Epidermal melanocyte (primary cell): Measurements from ENCODE around the gene SLC26A9.

Source experiments
- DNase-seq: peaks from one replicate; pipeline ENCODE4 v3.0.0; 2011; ENCODE audit warnings: low spot score; ENCODE audit not compliant: insufficient read length

Gene SLC26A9

DNA sequence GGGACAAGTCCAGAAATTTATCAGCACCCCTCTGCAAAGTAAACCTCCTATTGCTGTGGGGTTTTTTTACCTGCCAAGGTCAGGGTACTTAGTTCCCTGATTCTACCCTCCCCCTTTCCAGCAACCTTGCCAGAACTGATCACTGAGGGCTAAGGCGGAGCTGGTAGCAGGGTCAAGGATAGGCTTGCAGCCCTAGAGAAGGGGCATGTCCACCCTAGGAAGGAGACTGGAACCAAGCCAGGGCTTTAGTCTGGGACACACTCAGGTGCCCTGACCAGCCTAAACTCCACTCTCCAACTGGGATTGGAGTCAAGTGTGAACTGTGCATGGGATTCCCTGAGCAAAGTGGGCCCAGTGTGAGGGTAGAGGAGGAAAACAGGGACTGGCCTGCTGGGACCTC lies 6.5 kb upstream of the SLC26A9 start:
- DNase-seq = no peak

DNA sequence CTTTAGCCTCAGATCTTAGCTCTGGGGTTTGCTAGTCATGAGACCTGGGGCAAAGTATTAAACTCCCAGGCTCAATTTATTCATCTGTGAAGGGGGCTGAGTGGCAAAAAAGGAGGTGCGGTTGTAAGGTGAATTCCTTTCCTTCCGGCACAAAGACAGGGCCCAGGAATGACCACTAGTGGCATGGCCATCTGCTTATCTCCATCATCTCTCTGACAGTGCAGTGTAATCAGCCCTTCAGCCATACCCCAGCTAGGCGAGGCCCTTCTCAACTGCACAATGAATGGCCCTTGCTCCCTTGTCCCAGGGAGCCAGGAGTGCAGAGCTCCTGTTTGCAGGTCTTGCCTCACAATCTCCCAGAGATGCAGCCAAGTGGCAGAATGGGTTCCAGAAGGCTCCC lies 5.6 kb upstream of the SLC26A9 start:
- no peak for DNase-seq

DNA sequence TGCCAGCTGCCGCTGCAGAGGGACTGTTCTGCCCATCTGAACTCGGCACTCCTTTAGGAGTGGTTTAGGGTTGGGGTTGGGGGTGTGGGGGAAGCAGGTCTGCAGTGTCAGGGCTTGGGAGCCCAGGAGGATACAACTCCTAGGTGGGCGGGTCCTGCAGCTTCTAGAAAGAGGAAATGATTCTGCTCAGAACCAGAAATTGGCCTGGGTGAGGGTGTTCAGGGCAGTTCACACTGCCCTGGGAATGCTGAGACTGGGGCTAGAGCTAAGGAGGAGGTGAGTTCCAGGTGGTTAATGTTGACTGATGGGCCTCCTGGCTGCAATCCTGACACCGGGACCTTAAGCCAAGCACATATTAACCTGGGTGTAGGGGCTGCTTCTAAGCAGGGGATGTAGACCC lies 4.8 kb upstream of the SLC26A9 start:
- no peak for DNase-seq

DNA sequence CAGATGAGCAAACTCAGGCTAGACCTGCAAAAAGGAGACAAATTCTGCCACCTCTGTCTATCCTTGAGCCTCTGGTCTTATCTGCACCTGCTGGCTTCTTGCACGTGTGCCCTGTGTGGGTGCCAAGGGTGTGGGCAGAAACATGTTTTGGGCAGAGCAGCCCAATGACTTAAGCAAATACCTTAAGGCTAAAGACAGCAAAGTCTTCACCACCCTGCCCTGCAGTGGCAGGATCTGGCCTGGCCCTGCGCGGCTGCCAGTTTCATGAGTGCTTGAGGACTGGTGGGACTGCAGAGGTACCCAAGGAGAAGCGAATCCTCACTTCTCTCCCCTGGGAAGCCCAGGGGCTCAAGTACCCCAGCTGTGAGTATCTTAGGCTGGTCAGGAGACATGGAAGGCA lies 3.8 kb upstream of the SLC26A9 start:
- no peak for DNase-seq

DNA sequence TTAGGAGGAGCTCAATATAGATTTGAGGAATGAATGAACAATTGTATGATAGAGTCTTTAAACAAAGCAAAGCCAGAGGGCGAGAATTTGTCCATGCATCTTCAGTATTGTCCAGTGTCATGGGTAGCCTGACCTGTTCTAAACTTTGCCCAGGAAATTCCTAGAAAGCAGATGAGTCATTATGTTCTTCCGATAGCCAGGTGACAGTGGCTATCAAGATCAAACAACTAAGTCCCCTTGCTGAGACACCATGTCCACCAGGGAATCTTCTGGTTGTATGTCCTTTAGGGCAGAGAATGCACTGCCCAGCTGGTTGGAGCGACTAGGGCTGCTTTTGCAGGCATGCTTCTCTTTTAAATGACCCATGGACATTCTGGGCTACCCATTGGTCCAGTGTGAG lies 1.8 kb upstream of the SLC26A9 start:
- DNase-seq = no peak

DNA sequence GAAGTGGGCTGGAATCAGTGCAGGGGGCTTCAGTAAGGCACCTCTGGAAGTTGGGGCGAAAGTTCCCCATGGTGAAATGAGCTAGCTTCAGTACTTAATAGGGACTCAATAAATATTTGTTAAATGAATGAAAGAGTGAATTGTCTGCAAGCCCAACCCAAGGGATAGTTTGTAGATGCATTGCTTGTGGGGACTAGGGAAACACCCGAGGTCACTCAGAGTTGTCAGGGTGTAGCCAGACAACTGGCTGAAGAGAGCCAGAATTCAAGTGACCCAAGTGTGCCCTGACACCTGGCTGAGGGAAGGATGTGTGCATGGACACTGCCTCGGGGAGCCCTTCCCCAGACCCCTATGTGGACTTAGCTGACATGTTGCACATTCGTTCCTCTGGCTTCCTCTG lies 1.3 kb upstream of the SLC26A9 start:
- DNase-seq = no peak

DNA sequence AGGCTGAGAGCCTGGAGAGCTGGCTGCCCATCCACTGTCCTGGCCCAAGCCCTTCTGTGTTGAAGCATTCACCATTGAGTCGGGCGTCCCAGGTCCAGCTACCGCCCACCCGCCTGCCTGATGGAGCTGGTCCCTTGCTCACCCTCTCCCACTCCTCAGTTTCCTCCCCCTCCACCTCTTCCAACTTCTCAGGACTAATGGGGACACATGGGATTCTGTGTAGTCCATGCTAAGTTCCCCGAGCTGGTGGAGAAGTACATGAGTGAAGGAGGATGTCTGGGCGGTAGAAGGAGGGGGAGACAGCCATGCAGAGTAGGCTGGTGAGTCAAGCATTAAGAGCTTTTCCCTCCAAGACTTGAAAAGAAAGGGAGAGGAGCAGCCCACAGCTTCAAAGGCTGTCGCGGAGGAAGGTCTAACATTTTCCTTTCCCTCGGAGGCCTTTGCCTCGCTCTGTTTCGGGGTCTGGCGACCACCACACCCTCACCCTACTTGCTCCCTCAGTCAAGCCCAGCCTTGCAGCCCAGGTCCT lies 561 bp downstream of the SLC26A9 start:
- no peak for DNase-seq

DNA sequence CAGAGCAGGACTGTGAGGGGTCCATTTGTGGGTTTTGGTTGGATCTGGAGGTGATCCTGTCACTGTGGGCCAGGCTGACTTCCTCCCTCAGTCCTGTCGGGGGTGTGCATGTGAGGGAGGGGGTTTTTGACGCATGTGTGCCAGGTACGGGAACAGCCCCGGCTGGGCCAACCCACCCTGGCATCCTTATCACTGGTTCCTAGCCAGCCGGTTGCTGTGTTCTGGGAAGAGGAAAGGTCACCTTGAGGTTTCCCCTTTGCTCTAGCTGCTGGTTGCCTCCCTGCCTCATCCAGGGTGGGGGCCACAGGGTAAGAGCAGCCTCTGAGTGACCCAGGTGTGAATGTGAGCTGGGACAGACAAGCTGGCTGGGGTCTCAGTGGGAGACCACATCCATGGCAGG lies 2.5 kb downstream of the SLC26A9 start:
- no peak for DNase-seq

DNA sequence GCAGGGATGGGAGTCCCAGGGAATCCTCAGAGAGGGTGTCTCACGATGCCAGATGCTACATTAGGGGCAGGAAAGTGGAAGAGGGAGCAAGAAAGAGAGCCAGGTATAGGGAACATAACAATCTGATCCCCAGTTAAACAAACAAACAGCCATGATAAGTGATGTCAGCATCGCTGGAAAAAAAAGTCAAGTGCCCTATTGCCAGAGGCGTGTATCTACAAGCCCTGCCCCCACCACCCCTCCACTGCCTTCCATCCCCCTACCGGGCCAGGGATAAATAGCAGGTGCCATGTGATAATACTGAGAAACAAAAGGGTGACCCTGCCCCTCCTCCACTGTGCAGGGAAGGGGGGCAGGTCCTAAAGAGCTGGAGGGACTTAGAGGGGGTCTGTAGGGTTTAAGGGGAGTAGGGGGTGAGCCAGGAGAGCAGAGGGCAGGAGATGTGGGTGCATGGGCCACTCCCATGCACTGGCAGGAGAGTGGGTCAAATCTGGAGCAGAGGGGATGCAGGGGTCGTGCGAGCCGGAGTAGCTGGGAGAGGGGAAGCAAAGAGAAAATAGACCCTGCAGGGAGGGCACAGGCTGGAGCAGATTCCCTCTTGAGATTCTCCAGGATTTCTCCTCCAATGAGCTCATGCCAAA lies 3.4 kb downstream of the SLC26A9 start:
- DNase-seq = no peak

DNA sequence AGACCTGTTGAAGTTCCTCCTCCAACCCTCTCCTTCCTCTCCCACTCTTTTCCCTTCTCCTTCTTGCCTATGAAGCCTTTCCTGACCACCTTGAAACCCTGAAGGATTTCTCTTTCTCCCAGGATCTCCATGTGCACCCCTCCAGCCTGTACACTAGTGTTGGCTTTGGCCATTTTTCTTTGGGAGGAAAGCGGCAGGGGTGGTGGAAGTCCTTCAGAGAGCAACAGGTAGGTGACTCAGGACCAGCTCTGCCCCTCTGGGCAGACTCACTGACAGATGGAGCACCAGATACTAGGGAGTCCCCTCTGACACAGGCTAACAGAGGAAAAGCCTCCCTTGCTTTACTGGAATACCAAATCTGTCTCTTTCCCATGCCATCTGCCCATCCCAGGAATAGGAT lies 4.6 kb downstream of the SLC26A9 start:
- DNase-seq = no peak

DNA sequence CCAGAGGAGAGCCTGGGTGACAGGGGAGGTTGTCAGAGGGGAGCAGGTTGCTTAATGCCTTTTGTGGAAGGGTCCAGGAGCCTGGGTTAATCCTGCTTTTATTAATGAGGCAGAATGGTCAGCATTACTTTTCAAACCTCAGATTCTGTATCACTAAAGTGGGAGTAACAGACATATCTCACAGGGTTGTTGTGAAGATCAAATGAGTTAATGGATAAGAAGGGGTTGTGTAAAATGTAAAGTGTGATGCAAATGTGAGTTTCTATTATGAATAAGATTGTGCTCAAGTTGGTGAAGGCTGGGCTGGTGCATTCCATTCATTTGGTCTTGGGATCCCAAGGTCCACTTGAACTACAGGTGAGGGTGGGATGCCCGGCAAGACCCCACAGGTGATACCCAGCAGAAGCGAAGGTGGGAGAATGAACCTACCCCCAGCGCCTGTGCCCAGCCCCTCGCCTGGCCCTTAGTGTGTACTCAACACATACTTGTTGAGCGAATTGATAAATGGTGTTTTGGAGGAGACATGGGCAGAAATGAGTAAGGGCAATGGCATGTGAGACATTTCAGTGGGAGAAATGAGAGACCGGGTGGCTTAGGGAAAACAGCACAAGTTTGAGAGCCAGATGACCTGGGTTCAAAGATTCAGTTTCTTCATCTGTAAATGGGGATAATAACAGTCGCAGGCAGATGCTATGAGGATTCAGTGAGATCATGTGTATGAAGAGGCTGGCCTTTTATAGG lies 6.2 kb downstream of the SLC26A9 start:
- DNase-seq = no peak

DNA sequence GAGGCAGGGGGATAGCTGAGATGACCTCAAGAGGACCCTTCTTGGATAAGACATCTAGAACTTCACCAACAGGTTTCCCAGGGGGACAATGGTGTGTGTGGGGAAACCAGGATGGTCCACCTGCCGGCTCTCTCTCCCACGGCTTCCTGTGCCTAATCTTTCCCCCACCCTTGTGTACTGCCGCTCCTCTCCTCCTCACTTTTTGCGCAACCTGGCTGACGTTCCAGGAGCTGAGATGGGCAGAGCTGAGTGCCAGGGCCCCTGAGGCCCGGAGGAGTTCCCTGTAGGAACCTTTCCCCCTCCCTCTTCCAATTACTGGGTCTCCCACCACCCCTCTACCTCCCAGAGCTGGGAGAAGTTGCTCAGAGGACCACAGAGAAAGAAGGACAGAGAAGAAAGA lies 6.9 kb downstream of the SLC26A9 start:
- DNase-seq = no peak

DNA sequence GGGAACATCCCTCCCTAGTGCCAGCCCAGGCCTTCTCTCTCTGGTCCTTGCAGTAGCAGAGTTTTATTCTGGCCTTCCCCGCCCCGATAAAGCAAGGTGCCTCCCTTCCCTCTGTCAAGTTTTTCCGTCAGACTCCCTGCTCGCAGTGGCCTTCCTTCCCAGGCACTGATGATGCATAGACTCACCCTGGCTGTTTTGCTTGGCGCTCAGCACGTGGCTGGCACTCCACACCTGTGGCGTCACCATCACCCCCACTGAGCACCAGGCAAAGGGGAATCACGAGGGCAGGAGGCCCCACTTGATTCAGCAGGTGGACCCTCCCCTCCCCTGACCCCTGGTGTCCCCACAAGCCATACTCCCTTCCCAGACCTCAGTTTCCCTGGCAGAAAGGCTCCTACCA lies 7.4 kb downstream of the SLC26A9 start:
- DNase-seq = no peak

DNA sequence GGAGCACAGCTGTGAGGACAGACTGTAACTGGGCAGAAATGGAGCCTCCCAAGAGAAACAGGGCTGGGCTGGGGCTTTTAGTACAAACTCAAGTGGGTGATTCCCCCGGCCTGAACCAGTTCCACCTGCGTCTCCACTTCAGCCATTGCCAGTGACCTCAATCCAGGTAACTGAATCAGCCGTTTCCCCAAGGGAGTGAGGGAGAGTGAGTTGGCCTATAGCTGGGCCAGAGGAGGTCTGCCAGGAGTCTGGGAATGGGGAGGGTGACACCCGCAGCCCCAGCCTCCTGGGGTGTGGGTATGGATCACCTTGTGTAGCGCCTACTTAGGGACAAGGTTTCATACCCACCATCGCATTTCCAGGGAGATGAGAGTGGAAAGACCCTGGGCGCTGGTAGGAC lies 8.5 kb downstream of the SLC26A9 start:
- no peak for DNase-seq

DNA sequence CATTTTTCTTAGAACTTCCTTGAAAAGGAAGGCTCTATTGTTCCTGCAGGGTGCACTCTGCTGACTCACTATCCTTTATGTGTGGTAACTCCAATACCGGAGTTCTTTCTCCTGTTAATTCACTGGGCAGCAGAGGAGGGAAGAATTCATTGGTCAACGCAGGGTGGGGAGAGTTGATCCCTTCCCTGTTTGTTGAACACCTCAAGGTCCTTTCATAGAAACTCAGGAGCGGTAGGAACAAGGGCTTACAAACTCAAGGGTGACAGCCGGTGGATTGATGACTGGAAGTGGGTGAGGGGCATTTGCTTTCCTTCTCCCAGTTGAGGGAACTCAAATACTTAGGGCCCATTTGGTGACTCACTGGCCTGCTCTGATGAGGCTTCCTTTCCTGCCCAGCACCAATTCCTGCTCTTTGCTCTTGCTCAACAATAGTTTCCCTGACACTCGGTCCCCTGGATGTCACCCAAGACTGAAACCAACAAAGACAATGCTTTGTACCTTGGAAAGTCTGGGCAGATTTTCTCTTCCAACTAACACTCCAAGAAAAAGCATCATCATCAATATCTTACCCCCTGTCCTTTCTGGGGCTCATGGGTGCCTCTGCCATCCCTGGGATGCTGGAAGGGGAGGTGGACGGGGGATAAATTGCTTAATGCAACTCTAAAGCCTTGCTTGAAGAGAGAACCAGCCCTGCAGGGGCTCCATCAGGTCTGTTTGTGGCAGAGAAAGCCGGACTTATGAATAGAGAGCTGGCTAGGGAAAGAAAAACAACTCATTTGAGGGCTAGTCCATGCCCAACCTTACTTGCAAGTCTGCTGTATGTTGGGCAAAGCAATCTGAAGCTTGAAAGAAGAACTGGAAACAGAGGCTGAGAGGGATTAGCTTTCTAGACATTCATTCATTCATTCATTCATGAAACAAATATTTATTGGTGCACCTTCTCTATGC lies 9.3 kb downstream of the SLC26A9 start:
- DNase-seq = no peak

DNA sequence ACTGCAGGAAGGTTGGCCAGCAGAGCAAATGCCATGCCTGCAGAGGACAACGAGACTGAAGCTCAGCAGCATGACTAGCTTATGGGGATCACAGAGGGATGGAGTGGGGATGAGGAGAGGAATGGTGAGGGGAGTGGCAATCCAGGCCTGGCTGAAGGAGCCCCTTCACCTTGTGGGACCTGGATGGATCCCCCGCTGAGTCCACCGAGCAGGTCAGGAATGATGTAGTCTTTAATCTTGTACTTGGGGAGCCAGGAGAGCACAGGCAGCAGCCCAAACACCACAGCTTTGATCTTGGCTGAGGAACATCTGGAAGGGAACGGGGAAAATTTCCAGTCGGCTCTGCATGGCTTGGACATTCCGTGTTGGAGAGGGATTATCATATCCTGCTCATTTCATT lies 10.5 kb downstream of the SLC26A9 start:
- no peak for DNase-seq

DNA sequence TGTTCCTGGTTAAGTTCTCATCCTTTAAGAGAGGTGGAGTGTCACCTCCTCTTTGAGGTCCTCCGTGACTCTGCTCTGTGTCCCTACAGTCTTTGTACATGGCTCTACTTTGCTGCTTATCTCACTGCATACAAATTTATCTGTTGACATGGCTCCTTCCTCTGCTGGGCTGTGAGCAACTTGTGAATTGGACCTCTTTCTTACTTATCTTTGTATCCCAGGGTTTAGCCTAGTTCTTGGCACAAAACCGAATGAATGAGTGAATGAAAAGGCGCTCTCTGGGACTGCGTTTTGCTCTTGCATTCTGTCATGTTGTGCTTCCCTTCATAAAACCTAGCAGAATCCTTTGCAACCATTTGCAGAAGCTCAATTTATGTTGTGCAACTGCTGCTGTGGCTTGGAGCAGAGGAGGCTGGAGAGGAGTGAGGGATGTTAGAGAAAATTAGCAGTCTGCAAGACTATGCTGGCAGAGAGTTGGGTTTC lies 12.4 kb downstream of the SLC26A9 start:
- DNase-seq = no peak

DNA sequence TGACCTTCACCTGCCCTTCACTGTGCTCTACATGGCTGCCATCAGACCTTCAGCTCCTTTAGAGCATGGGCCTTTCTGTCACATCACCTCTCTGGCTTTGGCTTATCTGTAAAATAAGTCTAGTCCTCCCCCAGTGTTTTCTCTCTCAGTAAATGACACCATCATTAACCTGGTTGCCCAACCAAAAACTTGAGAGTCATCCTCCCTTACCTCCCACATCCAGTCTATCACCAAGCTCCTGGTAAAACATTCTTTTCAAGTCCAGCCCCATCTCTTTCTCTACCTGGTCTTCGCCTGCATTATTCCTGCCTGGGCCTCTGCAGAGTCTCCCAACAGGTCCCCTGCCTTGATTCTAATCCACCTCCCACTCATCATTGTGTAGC lies 13.1 kb downstream of the SLC26A9 start:
- no peak for DNase-seq

DNA sequence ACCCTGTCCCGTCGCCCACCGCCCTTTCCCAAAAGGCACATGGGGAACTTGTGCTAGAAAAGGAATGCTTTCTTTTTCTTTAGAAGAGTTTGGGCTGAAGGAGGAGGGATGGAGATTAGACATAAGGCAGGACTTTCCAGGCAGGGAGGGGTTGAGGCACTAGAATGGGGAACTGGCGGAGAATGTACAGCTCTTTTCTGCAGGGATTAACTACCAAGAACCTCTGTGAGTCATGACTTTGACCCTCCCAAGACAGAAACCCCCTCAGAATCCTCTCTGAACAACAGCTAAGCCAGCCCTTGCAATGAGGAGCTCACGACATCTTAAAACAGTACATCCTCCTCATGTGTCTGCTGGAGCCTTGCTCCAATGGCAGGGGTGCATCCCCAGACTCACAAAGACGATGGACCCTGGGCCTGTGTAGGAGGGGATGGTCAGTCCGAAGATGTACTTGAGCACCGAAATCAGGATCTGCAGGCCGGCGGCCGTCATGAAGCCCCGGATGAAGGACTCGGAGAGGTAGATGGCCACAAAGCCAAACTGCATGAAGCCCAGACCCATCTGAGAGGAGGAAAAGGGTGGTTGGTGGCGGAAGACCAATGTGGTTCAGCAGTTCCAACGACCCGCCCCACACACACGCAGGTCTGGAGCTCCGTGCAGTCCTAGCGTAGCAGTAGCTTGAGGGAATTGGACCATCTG lies 13.6 kb downstream of the SLC26A9 start:
- DNase-seq = no peak

DNA sequence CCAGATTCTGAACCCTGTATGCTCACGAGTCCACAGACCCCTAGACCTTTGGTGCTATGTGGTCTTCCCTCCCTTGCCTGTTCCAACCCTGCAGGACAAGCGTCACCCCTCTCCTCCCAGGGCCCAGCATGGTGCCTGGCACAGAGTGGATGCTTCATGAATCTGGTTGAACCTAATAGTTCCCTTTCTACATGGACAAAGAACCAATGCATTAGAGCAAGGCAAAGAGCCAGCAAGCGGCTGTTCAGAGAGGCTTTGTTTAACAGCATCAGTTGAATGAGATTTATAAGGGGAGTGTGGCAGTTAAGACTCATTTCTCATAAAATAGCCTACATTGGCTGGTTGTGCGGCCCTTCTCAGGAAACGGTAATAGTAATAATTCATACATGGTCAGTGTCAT lies 14.9 kb downstream of the SLC26A9 start:
- DNase-seq = no peak

DNA sequence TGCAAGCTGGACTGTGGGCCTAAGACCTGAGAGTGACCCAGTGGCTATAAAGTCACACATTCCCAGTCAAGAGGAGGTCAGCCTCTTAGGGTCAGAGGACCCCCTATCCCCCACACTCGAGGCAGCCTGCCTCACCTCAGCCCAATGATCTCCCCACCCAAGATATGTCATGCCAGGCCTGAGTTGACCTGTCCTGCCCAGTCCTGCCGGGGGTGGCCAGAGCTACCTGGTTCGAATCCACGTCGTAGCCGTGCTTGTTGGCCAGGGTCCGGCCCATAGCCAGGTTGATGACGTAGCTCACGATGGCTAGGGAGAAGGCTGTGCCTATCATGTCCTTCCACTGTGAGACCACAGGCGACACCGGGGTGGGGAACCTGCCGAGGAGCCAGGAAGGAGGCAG lies 15.6 kb downstream of the SLC26A9 start:
- no peak for DNase-seq
